NCI-H187 (cell line): Measurements from ENCODE around the gene TNP2.
"Not testable (repeated sequence)": the region's sequence is repeated elsewhere in the genome, so short reads cannot be mapped to it uniquely, and the experiment has no call there.

ENCODE experiments used
- DNase-seq, 2 experiments: peaks; one replicate each; lab custom pipeline; 2025; lab: John Stamatoyannopoulos, UW

The TNP2 gene

DNA sequence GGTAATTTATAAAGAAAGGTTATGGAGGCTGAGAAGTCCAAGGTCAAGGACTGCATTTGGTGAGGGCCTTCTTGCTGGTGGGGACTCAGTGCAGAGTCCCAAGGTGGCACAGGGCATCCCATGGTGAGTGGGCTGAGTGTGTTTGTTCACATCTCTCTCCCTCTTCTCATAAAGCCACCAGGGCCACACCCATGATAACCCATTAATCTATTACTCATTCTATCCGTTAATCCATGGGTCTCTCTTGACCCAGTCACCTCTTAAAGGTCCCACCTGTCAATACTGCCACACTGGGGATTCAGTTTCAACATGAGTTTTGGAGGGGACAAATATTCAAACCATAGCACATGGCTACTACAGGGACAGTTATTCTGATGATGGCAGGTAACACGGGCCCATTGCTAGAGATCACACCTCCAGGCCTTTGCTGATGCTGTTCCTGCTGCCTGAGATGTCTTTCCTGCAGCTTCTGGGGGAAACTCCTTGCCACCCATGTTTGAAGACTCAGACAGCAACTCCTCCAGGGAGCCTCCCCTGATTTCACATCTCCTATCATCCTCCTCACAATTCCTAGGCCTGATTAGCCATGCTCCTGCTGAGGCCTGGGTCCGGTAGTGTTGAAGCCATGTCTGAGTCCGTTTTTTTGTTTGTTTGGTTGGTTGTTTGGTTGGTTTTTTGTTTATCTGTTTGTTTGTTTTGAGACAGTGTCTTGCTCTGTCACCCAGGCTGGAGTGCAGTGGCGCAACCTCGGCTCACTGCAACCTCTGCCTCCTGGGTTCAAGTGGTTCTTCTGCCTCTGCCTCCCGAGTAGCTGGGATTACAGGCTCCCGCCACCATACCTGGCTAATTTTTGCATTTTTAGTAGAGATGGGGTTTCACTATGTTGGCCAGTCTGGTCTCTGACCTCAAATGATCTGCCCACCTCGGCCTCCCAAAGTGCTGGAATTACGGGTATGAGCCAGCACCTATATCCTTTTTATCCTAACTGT is 29.2 kb downstream of the TNP2 start:
- DNase-seq: no peak

DNA sequence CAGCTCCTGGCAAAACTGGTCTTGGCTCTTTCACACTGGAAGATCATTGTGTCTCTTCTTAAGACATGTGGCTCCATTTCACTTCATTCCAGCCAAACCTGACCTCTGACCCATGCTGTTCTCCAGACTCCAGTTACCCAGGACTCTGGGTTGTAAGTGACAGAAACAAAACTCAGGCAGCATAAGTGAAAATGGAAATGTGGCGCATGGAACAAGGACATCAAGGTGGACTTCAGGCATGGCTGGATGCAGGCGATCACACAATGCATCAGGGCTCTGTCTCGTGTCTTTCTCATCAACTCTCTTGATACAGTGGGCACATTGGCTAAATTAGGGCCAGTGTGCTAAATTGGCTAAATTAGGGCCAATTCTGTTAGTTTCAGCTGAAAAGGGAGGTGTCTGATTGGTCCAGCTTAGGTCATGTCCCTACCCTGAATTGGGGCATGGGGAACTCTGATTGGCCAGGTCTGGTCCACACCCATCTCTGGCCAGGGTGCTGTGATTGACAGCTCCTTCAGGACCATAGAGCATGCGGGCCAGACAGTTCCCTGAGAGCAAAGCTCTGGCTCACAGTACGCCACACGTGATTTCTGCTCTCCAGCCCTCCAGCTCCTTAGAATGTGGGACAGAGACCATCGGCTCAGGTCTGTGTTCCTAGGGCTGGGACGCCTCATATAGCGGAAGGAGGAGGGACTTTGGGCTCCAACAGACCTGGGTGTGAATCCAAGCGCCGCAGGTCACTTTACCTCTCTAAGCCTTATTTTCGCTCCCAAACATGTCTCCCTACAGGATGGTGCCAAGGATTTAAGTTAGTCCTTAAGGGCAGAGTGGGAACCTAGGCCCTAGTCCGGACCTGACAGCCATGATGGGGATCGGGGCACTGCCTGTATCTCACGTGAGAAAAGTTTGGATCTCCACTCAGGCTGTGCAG is 30.6 kb downstream of the TNP2 start:
- DNase-seq: no peak

- no peak for DNase-seq
These were observed 32.5 kb downstream of the TNP2 start for GRCh38 chr16:11236461-11237254.

DNA sequence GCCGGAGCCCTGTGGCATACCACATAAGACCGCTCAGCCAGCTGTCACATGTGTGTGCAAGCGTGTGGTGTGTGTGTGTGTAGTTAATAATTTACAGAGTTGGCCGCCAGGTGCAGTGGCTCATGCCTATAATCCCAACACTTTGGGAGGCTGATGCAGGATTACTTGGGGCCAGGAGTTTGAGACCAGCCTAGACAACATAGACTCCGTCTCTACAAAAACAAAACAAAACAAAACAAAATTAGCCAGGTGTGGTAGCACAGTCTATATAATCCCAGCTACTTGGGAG is 33.5 kb downstream of the TNP2 start:
- no peak for DNase-seq

GRCh38 chr16:11234884-11235702 is 34.0 kb downstream of the TNP2 start:
- no peak for DNase-seq

DNA sequence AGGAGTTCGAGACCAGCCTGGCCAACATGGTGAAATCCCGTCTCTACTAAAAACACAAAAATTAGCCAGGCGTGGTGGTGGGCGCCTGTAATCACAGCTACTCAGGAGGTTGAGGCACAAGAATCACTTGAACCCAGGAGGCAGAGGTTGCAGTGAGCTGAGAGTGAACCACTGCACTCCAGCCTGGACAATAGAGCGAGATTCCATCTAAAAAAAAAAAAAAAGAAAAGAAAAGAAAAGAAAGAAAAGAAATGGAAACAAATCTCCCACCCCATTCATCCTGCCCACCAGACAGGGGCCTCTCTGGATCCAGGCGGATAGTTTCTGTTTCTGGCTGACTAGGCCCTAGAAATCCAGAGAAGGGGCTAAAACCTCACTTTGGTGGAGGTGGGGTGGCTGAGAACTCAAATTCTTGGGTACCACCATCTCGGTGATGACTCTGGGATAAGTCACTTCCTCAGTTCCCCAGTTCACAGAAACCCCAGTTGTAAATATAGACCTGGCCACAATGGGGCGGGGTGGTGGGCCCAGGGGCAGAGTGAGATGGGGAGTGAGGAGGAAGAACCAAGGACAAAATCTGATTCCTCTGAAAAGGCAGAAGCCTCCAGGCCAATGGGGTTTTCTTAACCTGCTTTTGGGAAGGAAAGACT is 35.3 kb downstream of the TNP2 start:
- DNase-seq: no peak

DNA sequence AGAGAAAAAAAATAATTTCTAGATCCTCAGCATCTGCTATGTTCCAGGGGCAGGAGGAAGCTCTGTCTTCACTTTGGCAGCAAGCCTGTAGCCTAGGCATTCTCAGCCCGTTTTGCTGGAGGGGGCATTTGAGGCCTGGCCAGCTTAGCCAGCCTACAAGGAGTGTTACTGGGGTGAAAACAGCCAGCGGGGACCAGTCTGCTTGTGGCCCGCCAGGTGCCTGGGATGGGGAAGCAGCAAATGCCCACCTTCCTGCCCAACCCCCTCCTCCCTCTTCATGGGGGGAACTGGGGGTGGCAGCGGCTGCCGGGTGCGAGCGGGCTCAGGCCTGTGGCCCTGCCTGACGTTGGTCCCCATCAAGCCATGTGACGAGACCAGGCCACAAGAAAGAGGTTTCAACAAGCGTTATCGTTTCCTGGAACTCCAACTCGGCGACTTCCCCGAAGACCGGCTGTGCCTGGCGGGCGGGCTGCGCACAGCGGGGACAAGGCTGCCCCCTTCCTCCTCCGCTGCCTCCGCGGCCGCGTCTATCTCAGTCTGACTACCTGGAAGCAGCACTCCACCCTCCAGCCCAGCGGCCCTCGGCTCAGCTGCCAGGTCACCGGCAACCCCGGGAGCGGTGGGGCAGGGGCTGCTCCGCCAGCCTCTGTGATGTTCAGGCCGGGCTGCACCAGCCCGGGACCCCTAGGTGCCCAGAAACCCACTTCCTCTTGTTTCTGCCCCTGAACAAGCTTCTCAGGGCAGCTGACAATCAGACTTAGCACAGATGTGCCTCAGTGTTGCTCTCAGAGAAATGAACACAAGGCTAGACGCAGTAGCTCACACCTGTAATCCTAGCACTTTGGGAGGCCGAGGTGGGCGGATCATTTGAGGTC is 36.0 kb downstream of the TNP2 start:
- DNase-seq: no peak

GRCh38 chr16:11232302-11232851 is 36.7 kb downstream of the TNP2 start:
- no peak for DNase-seq

DNA sequence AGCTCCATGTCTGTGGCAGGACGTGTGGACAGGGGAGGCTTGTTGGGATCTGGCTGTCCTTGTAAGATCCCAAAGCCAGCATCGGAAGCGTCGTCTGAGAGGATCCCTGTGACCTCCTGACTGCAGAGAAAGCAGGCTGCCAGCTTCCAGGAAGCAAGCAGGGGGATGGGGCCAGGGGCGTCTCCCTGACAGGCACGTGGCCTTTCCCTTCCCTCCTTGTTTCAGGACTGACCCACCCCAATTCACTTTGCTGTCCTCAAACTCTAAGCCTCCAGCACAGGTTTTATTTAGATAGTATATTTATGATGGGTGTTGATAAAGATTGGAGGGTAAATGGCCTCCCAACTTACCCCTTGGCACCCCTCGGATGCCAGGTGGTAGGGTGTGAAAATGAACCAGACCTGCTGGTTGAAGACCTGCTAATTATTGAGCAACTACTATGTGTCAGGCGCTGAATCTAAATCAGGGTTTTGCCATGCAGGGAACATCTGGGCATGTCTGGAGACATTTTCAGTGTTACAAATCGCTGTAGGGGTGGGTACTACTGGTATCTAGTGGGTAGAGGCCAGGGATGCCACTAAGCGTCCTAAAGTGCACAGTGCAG is 37.7 kb downstream of the TNP2 start:
- no peak for DNase-seq

DNA sequence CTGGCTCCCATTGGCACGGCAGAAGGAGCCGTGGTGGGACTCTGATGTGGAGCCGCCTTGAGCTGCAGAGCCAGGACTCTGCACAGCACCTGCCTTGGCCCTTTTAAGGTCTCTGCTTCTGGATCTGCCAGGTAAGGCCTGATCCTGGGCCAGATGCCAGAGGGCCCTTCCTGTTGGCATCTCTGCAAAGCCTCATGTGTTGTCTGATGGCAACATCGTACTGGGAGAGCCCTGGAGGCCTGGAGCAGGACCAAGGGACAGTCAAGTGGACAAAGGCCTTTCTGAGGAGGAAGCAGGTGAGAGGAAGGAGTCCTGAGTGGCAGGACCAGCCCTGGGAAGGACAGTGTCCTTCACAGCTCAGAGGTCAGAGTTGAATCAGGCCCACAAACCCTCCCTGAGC is 39.2 kb downstream of the TNP2 start:
- no peak for DNase-seq

DNA sequence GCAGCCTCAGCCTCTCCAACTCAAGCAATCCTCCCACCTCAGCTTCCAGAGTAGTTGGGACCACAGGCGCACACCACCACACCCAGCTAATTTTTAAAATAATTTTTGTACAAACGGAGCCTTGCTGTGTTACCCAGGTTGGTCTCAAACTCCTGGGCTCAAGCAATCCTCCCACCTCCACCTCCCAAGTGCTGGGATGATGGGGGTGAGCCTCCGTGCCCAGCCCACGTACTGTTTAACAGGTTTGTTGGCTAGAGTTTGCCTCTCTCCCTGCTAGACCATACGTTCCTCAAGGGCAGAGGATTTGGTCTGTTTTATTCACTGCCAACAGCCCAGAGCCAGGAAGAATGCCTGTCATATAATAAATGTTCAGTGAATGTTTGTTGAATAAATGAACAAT is 39.7 kb downstream of the TNP2 start:
- no peak for DNase-seq

DNA sequence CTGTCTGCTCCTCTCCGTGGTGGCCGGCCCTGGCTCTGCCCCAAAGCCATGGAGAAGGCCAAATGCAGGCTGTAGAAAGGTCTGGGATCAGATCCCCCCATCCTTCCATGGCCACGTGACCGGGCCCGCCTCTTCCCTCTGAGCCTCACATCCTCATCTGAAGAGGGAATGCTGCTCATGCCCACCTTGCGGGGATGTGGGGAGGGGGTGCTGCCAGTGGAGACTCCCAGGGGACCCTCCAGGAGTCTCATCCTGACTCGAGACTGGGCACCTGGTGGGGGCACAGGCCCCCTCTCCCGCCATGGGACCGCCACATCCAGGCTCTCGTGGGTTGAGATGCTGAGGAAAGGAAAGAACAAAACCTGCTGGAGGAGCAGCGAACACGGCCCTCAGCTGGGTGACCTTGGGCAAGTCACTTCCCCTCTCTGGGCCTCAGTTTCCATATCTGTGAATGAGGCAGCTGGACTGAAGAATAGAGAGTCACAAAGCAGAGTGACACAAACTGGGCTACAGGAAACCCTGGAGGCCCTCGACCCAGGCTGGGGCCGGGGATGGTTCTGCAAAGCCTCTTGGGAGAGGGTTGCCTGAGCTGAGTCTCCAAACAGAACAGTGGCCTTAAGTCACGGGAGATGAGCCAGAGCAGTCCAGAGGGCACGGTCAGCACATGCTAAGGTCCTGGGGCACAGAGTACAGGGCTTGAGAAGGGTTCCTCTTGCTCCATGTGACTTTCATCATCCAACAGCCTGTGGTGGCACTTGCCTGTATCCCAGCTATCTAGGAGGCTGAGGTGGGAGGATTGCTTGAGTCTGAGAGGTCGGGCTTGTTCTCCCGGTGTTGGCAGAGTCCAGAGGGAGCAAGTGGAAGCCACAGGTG is 43.2 kb downstream of the TNP2 start:
- DNase-seq: no peak

DNA sequence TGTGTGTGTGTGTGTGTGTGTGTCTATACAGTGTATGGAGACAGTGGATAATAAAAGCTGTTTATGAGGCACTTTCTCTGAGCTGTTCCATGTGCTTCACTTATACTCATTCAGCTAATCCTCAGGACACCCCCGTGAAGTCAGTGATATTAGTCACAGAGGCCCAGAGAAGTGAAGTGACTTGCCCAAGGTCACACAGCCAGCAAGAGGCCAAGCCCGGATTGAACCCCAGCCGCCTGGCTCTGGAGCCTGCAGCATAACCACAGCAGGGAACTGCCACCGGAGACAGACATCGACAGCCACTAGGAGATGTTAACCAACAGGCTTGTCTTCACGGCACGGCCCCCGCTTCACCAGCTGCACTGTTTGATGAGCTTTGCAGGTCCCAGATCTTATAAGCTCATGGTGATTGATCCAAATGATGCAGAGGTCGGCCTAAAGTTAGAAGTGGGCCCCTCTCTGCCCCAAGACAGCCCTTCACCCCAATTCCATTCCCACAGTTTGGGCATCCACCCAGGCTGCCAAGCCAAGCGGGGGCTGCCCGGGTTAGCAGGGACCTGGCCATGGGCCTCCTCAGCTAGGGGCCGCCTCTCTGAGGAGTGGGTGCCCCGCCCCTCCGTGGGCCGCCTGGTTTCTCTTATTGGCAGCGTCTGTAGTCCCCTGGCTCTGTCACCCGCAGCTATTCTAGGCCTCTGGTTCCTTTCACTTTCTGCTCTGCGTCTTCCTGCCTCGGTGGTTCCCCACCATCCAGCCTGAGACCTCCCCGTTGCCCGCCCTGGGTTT is 44.0 kb downstream of the TNP2 start:
- no peak for DNase-seq

DNA sequence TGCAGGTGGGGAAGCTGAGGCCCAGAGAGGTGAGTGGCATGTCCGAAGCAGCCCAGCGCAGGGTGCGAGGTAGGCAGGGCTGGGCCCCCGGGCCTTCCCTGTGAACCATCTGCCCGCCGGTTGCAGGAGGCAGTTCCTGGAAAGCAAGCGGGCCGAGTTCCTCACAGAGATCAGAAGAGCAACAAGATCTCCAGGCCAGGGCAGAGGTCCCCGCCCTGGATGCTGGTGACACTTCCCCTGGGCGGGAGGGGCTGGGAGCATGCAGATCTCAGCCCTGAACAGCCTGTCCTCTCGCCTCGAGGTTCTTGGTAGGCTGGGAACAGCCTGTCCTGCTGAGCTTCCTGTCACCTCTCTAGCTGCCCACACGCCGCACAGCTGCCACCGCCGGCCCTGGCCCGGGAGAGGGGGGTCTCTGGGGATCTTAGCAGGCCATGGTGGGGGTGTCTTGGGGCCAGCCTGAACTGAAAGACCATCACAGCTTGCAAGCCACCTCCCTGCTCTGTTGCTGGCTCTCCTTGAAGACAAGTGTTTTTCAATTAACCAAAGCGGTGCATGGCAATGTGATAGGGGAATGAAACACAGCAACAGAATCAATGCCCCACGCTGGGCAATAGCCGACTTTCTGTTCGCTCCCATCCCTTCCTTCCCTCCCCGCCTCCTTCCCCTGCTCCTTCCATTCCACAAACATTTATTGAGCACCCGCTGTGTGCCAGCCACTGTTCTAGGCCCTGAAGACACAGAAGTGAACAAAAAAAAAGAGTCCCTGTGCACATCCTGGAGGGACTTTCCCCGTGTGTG is 44.8 kb downstream of the TNP2 start:
- DNase-seq: no peak

DNA sequence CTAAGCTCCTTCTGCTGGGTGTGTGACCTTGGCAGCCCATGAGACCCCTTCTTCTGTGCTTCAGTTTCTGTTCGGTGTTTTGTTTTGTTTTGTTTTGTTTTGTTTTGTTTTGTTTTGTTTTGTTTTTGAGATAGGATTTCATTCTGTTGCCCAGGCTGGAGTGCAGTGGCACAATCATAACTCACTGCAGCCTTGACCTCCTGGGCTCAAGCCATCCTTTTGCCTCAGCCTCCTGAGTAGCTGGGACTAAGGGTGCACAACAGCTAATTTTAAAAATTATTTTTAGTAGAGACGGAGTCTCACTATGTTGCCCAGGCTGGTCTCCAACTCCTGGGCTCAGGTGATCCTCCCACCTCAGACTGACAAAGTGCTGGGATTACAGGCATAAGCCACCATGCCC is 48.6 kb downstream of the TNP2 start:
- DNase-seq: not testable (repeated sequence)

DNA sequence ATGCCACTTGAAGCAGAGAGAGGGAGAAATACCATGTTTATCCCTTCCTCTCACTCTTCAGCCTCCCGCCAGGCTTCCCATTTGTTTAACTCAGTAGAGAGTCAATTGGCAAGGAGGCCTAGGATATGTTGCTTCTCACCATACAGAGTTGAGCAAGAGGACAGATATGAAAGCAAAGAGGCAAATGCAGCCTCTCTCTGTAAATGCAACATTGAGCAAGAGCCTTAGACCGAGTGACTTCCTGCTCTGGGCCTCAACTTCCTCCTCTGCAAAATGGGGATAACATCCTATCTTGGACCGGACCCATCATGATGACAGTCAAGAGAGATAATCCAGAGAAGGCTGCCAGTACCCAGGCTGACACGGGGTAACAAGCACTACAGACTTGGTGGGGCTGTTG is 49.9 kb downstream of the TNP2 start:
- no peak for DNase-seq

GRCh38 chr16:11218604-11218962 is 50.5 kb downstream of the TNP2 start:
- no peak for DNase-seq
